GM21360 (cell line): ENCODE results near the gene MAST4.
A peak's percentile ranks its signal among the peaks of the same experiment; 100 is the strongest.

Experiments used
- ATAC-seq: cut with Tn5 transposase; IDR thresholded peaks from one replicate; pipeline ENCODE4 v1.9.1; 2021; ENCODE audit warnings: mild to moderate bottlenecking, moderate library complexity; ENCODE audit not compliant: unreplicated experiment

Gene MAST4

DNA sequence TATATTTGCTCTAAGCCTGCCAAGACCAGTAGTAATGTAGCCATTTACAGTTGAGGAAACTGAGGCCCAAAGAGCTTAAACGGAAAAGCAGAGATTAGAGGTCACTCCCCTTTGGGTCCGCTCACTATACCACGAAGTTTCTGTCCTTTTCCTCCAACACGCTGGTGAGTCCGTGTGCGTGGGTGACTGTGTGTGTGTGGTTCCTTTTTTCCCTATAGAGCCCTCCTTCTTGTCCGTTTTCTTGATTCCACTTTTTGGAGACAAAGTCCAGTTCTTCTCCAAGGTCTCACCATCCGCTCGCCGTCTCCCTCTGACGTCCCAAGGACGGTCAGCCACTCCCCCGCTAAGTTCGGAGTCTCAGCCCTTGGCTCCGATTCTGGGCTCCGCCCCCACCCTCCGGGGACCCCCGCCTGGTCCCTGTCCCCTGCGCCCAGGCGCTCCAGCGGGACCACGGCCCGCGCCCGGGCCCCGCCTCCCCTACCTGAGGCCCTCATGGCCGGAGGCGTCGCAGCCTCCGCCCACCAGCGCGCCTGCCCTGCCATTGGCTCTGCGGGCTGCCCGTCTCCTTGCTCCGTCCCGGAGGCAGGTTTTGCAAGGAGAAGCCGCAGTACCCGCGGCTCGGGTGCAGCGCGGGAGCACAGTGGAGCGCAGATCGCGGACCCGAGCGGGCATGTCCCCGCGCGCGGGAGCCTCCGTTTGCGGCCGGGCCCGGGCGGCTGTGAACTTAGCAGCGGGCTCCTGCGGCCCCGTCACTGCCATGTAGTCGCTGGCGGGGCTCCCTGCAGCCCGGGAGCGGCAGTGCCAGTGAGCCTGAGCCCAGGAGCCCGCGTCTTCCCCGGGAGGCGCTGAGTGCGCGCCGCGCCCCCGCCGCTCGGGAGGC is at the start of gene MAST4:
Gene MAST4 (plus strand): TSS at position 638 of the 880 bp plus-strand sequence. CDS start 263 bp downstream, outside the sequence.
- peak; percentile 97 for ATAC-seq

- ATAC-seq: no peak
These were observed 49.7 kb upstream of the MAST4 start for GRCh38 chr5:66546541-66546940.

DNA sequence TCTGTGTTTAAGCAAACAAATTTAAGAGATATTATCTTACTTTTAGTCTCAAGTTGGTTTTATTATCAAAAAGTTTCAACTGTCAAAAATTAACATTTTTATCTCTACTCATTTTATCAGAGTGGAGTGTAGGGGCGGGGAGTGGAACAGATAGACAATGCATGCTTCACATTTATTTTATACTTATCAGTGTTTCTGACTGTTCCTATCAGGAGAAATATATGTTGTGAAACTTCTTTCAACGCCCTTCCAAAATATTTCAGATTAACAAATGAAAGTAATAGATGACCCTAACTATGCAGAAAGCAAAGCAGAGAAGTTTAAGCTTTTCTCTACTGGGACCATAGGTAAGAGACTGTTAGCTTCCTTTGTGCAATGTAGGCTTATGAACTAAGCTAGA is 44.9 kb upstream of the MAST4 start:
- ATAC-seq: no peak

DNA sequence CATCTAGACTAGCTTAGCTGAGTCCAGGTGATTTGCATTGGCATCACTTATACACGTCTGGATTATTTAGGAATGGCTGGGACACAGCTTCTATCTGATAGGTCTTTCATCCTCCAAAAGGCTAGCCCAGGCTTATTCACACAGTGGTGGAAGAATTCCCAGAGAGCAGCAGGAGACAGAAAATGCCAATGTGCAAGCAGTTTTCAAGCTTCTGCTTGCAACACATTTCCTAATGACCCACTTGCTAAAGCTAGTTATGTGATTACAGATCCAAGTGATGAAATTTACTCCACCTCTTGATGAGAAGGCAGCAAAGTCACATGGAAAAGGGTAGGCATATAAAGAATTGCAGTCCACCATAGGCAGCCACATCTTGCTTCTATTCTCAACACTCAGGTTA is 44.2 kb upstream of the MAST4 start:
- no peak for ATAC-seq

- ATAC-seq: no peak
These were observed 42.8 kb upstream of the MAST4 start for GRCh38 chr5:66553368-66553912.

DNA sequence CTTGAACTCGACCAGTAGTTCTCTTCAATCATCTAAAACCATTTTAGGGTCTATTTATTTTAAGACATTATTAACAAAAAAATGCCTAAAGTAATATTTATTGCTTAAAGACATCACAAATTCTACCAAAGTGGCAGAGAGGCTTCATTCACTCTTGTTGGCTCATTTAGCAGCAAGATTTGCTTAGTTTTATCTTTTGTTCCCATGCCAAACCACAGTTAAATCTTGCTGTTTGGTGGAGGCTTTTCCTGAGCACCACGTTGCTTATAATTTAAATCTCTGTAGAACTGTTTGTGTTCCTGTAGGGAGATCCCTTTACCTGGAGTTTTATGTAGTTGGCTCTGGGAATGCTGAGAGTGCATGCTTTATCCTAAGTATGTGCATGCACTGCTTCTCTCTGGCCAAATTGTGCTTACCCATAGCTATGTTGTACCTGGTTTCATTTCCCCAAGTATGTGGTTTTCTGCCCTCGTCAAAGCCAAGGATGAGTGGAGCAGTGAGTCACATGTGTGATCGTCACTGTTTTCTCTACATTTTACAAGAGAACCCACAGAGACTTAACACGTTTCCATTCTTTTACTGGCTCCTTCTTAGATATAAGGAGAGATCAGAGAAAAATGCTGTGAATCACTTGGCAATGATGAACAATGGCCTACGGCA is 42.1 kb upstream of the MAST4 start:
- peak; percentile 99 for ATAC-seq

GRCh38 chr5:66554884-66555283 is 41.3 kb upstream of the MAST4 start:
- ATAC-seq: no peak

- ATAC-seq: no peak
These were observed 37.6 kb upstream of the MAST4 start for GRCh38 chr5:66558560-66558959.

DNA sequence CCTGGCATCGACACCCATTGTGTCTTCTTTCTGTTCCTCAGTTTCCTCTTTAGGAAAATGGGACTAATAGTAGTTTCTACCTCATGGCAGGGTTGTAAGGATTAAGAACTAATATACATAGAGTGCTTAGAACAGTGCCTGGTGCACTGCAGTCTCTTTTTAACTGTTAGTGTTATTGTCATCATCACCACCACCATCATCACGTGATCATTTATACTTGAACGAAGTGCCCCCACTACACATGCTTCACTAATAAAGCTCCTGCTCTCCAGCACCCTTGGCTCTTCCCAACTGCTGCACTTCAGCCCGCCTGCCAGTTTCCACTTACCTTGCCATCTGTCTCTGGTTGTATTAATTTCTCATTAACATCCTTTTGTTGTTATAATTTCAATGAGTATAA is 35.8 kb upstream of the MAST4 start:
- ATAC-seq: no peak

DNA sequence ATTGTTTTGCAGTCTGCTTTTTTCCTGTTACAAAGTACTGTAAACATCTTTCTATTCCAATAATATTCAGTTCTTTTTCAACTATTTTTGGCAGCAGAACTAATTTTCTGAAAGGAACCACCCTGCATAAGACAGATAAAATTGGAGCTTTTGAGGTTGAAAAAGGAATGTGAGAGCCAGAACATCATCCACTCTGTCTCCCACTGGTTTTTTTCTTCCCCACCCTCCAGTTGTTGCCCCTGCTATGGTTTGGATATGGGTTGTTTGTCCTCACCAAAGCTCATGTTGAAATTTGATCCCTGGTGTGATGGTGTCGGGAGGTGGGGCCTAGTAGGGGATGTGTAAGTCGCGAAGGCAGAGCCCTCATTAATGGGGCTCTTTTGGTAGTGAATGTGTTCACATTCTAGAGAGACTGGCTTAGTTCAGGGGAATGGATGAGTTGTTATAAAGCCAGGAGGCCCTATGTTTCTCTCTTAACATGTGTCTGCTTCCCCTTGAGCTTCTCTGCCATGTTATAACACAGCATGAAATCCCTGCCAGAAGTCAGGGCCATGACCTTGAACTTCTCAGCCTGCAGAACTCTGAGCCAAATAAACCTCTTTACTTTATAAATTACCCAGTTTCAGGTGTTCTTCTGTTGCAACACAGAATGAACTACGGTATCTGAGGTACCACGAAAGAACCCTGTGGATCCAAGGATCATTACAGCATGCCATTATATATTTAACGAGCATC is 34.8 kb upstream of the MAST4 start:
- no peak for ATAC-seq

DNA sequence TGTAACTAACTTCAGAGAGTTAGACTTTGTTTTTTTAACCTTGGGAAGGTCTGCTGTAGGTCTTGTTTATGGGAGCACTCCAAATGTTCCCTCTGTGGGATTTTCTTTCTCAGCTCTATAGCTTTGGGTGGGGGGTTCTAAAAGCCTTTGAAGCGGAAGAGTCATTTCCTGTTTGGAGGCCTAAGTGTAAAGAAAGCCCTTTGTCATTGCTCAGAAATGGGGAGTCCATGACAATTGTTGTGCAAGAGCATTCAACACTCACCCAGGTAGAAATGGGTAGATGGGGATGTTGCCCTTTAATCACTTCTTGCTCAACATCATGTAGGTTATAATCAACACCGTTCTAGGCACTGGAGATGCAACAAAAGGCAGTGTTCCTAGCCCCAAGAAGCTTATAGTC is 30.3 kb upstream of the MAST4 start:
- ATAC-seq: no peak

DNA sequence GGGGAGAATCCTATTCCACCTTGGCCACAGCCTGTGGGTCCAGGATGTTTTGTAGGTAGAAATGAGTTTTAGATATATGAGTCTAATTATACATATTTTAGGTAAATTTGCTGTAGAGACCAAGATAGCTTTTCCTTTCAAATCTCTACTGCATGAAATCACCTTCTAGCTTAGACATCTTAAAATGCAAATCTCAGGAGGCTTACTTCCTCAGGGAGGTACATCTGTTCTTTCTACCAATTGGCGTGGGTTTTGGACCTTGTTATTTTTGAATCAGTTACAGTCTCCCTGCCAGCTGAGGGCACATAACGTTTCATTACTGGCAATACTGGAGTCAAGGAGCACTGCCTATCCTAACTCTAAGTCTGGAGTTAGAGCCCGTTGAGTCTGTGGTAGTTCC is 28.7 kb upstream of the MAST4 start:
- no peak for ATAC-seq

- no peak for ATAC-seq
These were observed 26.0 kb upstream of the MAST4 start for GRCh38 chr5:66570201-66570600.

DNA sequence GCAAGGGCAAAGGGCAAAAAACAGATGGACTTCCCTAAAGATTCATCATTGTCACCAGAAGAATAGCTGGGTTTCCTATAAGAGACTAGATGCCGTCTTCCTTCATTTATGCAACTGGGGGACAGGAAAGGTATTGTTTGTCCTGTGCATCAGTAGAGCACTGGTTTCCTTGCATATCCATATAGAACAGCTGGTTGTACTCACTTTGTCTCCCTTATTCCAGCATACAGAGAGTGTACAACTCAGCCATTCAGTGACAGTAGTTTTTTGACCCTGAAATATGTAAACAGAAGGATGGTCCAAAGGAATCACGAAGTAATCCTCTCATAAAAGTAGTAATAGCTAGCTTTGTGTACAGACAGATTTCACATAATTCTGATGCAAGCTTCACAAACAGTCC is 22.5 kb upstream of the MAST4 start:
- no peak for ATAC-seq

GRCh38 chr5:66582499-66583165 is 13.6 kb upstream of the MAST4 start:
- no peak for ATAC-seq

DNA sequence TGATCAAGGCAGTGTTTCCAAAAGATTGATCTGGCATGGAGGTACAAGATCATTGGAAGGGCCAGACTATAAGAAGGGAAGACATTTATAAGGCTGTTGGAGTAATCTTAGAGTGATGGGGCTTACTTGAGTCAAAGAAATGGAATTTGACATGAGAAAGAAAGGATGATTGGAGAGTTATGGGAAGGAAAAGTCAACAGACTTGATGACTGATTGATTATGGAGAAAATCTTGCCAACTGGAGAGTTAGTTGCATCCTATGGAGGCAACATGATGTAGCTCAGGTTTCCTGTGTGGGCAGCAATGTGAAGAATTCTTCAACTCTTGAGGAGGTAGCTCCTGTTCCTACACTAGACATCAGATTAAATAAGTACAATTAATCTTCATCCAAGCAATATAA is 10.9 kb upstream of the MAST4 start:
- ATAC-seq: no peak

- ATAC-seq: no peak
These were observed 8.4 kb upstream of the MAST4 start for GRCh38 chr5:66587771-66588170.

DNA sequence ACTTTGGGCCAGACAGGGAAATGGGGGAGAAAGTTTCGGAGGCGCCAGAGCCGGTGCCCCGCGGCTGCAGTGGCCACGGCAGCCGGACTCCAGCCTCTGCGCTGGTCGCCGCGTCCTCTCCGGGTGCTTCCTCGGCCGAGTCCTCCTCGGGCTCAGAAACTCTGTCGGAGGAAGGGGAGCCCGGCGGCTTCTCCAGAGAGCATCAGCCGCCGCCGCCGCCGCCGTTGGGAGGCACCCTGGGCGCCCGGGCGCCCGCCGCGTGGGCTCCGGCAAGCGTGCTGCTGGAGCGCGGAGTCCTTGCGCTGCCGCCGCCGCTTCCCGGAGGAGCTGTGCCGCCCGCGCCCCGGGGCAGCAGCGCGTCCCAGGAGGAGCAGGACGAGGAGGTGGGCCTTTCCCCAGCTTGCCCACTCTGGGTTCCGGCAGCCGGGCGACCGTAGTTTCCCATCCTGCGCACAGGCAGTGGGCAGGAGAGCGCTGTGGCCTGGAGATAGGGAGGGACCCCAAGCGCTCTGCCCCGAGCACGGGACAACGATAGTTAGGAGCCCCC is 516 bp downstream of the MAST4 start:
- peak; percentile 27 for ATAC-seq

DNA sequence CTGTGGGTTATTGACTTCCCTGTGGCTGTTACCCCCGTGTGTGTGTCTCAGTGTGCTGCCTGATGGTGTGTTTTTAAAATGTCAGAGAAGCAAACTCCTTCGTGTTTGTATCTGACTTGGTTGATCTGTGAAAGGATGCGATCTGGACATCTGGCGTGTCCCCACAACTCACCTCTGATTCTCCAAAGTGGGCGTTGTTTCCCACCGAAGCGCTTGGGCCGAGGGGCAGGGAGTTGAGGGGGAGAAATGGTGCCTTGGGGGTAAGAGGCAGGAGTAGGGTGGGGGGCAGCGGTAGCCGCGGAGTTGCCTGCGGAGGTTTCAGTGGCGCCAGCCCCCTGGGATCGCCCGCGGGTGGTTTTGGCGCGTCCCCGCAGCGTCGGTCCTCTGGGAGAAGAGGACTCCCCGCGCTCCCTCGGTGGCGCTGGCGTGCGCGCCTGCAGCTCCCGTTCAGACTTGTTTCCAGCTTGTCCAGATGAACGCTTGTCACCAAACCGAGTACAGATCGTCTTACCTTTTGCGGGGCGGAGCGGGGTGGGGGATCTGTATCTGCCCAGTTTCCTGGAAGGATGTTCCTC is 1.1 kb downstream of the MAST4 start:
- ATAC-seq: no peak

DNA sequence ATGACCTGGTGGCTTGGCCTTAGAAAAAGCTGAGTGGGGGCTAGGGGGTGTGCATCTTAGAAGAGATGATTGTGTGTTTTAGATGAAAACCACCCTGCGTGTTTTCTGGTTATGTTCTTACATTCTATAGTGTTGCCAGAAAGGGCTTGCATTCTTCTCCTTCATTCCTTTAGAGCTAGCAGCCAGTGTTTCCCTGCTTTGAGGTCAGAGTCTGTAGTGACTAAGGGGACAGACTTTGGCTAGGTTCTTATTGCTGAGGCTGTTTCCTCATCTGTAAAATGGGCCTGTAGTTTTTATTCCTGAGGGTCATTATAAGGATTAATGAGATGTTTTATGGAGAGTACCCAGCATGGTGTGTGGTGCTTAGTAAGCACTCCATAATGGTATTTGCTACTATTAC is 6.4 kb downstream of the MAST4 start:
- ATAC-seq: no peak
